NT2/D1 (cell line): ENCODE measurements around the gene TGFB3.

Experiments used
- YY1 ChIP-seq: IDR thresholded peaks from 2 replicates; pipeline ENCODE4 v1.6.1; 2011; ENCODE audit not compliant: insufficient read length, insufficient read depth
- ZNF274 ChIP-seq: IDR thresholded peaks from 2 replicates; pipeline ENCODE4 v1.6.1; 2011; ENCODE audit warnings: mild to moderate bottlenecking, low read depth, low read length

- TF ChIP-seq ZNF274, result no peak
- no peak for TF ChIP-seq YY1
These were observed 2.9 kb upstream of the TGFB3 start for GRCh38 chr14:75984674-75985073.
